DND-41 (cell line): ENCODE data around the gene FAM171A1.

Experiments
- ATAC-seq: fragments of 200-7000 bp; cut with Tn5 transposase; 3 replicates; pipeline ENCODE4 v1.9.1; 2021; ENCODE audit warnings: low read depth; ENCODE audit not compliant: insufficient read depth
- DNase-seq: peaks from one replicate; pipeline ENCODE4 v3.0.0-alpha.2; 2020
- H2AFZ ChIP-seq: 2 replicates; pipeline ENCODE4 v1.6.0; 2012; ENCODE audit warnings: low read depth, low read length
- H3K27ac ChIP-seq: 2 replicates; pipeline ENCODE4 v1.5.1; 2012; ENCODE audit warnings: low read length, inconsistent platforms
- H3K27me3 ChIP-seq: fragments of 200-600 bp; sonication (generic); 2 replicates; pipeline ENCODE4 v1.6.0; 2012; ENCODE audit warnings: low read length, mild to moderate bottlenecking, inconsistent platforms; ENCODE audit not compliant: insufficient read depth, poor library complexity
- H3K36me3 ChIP-seq: 2 replicates; pipeline ENCODE4 v1.5.1; 2012; ENCODE audit warnings: low read length, inconsistent platforms; ENCODE audit not compliant: insufficient read depth
- H3K4me1 ChIP-seq: 2 replicates; pipeline ENCODE4 v1.5.1; 2012; ENCODE audit warnings: mild to moderate bottlenecking, low read length; ENCODE audit not compliant: insufficient read depth
- H3K4me2 ChIP-seq: 2 replicates; pipeline ENCODE4 v1.6.0; 2012; ENCODE audit warnings: mild to moderate bottlenecking, moderate library complexity, low read length, inconsistent platforms; ENCODE audit not compliant: insufficient read depth
- H3K4me3 ChIP-seq, 2 experiments: fragments of 200-600 bp in 1 of 2; shearing (Covaris generic) in 1 of 2; 2 replicates each; pipeline ENCODE4 v1.5.1; 2012 to 2016; ENCODE audit warnings: inconsistent platforms in 2 of 2, low read length in 2 of 2, mild to moderate bottlenecking in 2 of 2, low read depth in 1 of 2, moderate library complexity in 1 of 2
- H3K79me2 ChIP-seq: 2 replicates; pipeline ENCODE4 v1.6.0; 2012; ENCODE audit warnings: low read length, inconsistent platforms; ENCODE audit not compliant: insufficient read depth
- H3K9ac ChIP-seq: 2 replicates; pipeline ENCODE4 v1.6.0; 2012; ENCODE audit warnings: low read depth, mild to moderate bottlenecking, inconsistent platforms, low read length, moderate library complexity
- H3K9me3 ChIP-seq: 2 replicates; pipeline ENCODE4 v1.5.1; 2012; ENCODE audit warnings: low read length, moderate library complexity, mild to moderate bottlenecking, inconsistent platforms; ENCODE audit not compliant: insufficient read depth, severe bottlenecking
- H4K20me1 ChIP-seq: 2 replicates; pipeline ENCODE4 v1.6.0; 2012; ENCODE audit warnings: low read length; ENCODE audit not compliant: insufficient read depth
- EZH2 ChIP-seq: IDR thresholded peaks from 3 replicates; pipeline ENCODE4 v1.6.1; 2012; ENCODE audit warnings: borderline replicate concordance, low read depth, mild to moderate bottlenecking, moderate library complexity, low read length, inconsistent platforms; ENCODE audit not compliant: severe bottlenecking
- TF ChIP-seq, protein P1 (sequence below): IDR thresholded peaks from 2 replicates; pipeline ENCODE4 v1.5.1; 2012; ENCODE audit warnings: borderline replicate concordance, low read length, moderate library complexity, mild to moderate bottlenecking; ENCODE audit not compliant: poor library complexity, severe bottlenecking; ENCODE audit errors: extremely low read depth

The FAM171A1 gene

DNA sequence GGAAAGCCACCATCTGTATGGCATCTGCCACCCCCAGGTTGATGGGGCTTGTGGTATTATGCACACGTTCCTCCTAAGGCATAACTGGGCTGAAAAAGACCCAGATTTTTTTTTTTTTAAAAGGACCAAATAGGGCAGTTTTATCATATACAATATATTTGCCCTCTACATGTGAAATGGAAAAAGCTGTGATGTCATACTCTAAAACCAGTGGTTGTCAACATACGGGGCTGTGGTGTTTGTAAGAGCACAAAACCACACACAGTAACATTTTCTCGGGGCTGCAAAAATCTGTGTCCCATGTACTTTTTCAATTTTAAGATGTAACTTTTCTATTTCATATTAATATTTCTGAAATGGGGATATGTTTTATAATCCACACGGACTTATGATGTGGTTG, 34.9 kb downstream of the FAM171A1 start:
- Histone ChIP-seq H3K36me3 (no peaks in the 10 kb centered on the region), H3K4me3 (no peak overlapping the region), H3K79me2 (no peaks in the 10 kb centered on the region), H3K4me2 (no peak overlapping the region), H3K27me3 (no peaks in the 10 kb centered on the region), H2AFZ (no peak overlapping the region), H4K20me1 (no peaks in the 10 kb centered on the region), H3K27ac (no peak overlapping the region), H3K9ac (no peak overlapping the region), H3K9me3 (no peaks in the 10 kb centered on the region), H3K4me1 (no peaks in the 10 kb centered on the region)
- DNase-seq (no peak), ATAC-seq (no peak)
- TF ChIP-seq, protein P1, sequence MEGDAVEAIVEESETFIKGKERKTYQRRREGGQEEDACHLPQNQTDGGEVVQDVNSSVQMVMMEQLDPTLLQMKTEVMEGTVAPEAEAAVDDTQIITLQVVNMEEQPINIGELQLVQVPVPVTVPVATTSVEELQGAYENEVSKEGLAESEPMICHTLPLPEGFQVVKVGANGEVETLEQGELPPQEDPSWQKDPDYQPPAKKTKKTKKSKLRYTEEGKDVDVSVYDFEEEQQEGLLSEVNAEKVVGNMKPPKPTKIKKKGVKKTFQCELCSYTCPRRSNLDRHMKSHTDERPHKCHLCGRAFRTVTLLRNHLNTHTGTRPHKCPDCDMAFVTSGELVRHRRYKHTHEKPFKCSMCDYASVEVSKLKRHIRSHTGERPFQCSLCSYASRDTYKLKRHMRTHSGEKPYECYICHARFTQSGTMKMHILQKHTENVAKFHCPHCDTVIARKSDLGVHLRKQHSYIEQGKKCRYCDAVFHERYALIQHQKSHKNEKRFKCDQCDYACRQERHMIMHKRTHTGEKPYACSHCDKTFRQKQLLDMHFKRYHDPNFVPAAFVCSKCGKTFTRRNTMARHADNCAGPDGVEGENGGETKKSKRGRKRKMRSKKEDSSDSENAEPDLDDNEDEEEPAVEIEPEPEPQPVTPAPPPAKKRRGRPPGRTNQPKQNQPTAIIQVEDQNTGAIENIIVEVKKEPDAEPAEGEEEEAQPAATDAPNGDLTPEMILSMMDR, result no peak
- TF ChIP-seq EZH2, result no peak

DNA sequence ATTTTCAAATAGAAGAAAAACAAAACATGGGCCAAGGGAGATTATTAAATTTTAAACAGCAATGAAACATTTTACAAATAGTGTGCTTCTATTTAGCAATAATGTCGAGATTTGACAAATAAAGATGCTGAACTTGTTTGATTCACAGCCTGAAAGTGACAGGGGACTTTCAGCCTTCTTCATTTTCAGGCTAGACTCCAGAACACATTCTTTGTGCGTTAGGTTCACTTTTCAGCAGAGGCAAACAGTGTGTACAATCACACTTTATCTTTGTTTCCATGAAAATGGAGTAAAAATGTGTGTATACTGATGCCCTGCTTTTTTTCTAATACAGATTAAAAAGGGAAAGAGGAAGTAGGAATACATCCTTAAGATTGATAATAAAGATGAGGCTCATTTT, 35.6 kb downstream of the FAM171A1 start:
- Histone ChIP-seq H3K4me1 (no peaks in the 10 kb centered on the region), H3K36me3 (no peaks in the 10 kb centered on the region), H3K9ac (no peak overlapping the region), H3K27me3 (no peaks in the 10 kb centered on the region), H3K27ac (no peak overlapping the region), H3K4me2 (no peak overlapping the region), H3K4me3 (no peak overlapping the region), H4K20me1 (no peaks in the 10 kb centered on the region), H2AFZ (no peak overlapping the region), H3K9me3 (no peaks in the 10 kb centered on the region), H3K79me2 (no peaks in the 10 kb centered on the region)
- no peak for TF ChIP-seq EZH2
- TF ChIP-seq, protein P1, result no peak
- no peak for ATAC-seq
- DNase-seq, result no peak

DNA sequence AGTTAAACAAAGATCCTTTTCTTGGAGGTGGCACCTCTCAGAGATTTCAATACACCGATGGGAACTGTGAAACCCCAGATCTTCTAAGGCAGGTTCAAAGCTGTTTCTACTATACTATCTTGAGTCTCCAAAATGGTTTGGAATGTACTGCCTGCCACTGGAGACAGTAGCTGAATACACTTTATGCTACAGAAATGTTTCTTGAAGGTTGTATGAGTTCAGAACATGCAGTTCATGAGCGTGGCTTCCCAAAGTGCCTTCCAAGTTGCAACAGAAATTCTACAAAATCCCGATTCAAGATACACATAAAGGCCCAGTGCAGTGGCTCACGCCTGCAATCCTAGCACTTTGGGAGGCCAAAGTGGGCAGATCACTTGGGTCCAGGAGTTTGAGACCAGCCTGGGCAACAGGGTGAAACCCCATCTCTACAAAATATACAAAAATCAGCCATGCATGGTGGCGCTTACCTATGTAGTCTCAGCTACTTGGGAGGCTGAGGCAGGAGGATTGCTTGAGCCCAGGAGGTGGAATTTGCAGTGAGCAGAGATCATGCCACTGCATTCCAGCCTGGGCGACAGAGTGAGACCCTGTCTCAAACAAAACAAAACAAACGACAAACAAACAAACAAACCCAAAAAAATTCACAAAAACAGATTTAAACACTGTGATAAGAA, 36.3 kb downstream of the FAM171A1 start:
- H3K4me1 ChIP-seq, result no peaks in the 10 kb centered on the region
- TF ChIP-seq, protein P1, result no peak
- TF ChIP-seq EZH2, result no peak
- H3K36me3 ChIP-seq, result no peaks in the 10 kb centered on the region
- H4K20me1 ChIP-seq, result no peaks in the 10 kb centered on the region
- no peak overlapping the region for H3K9ac ChIP-seq
- H3K4me2 ChIP-seq, result no peak overlapping the region
- no peak for ATAC-seq
- H3K4me3 ChIP-seq, result no peak overlapping the region
- DNase-seq, result no peak
- H3K27ac ChIP-seq, result no peak overlapping the region
- H3K9me3 ChIP-seq, result no peaks in the 10 kb centered on the region
- H2AFZ ChIP-seq, result no peak overlapping the region
- no peaks in the 10 kb centered on the region for H3K79me2 ChIP-seq
- no peaks in the 10 kb centered on the region for H3K27me3 ChIP-seq
